Skeletal muscle tissue (tissue), 4 donors: ENCODE data around the gene GCDH. TPM values are rescaled to one million over a fixed set of nuclear protein-coding genes. Genes with fewer than 3 reads are reported as not detected.

Experiments
- H3K27ac ChIP-seq: one replicate; pipeline ENCODE4 v1.7.0; 2013; ENCODE audit warnings: mild to moderate bottlenecking, low read depth, low read length, inconsistent platforms
- H3K27me3 ChIP-seq, 3 donors: one replicate each; pipeline ENCODE4 v1.7.0; 2013; ENCODE audit warnings: low read length in 3 of 3; ENCODE audit not compliant: control insufficient read depth in 3 of 3, insufficient read depth in 3 of 3
- H3K36me3 ChIP-seq, 3 donors: one replicate each; pipeline ENCODE4 v1.7.0; 2013; ENCODE audit warnings: low read length in 3 of 3; ENCODE audit not compliant: control insufficient read depth in 3 of 3, insufficient read depth in 3 of 3
- H3K4me1 ChIP-seq, 3 donors: one replicate each; pipeline ENCODE4 v1.7.0; 2013; ENCODE audit warnings: low read length in 3 of 3, mild to moderate bottlenecking in 3 of 3; ENCODE audit not compliant: control insufficient read depth in 3 of 3, insufficient read depth in 3 of 3
- H3K4me3 ChIP-seq, 3 donors: one replicate each; pipeline ENCODE4 v1.7.0; 2013; ENCODE audit warnings: low read length in 3 of 3
- H3K9ac ChIP-seq, 3 donors: one replicate each; pipeline ENCODE4 v1.7.0; 2013; ENCODE audit warnings: low read length in 3 of 3, mild to moderate bottlenecking in 3 of 3, moderate library complexity in 2 of 3, low read depth in 1 of 3
- H3K9me3 ChIP-seq, 3 donors: one replicate each; pipeline ENCODE4 v1.7.0; 2013; ENCODE audit warnings: low read length in 3 of 3; ENCODE audit not compliant: control insufficient read depth in 3 of 3
- total RNA-seq: library from RNA; depleted of rRNA; stranded (reverse); fragments of >200 nt; gene quantifications from one replicate; pipeline ENCODE4 v1.2.3, GENCODE V29; 2014
- donor health status: Osteomylitis.

The GCDH gene
- total RNA-seq, 1 donor from 2014 or later, result 39.7 TPM

- no peaks in the 10 kb centered on the region for H3K9me3 ChIP-seq
- peaks cover 11 to 20% (median 13%) of the 10 kb centered on the region in 3 donors for H3K27me3 ChIP-seq
- no peak overlapping the region for H3K27ac ChIP-seq
- H3K4me1 ChIP-seq, result peaks cover 0 to 11% (median 7%) of the 10 kb centered on the region in 3 donors
- H3K36me3 ChIP-seq, result peaks cover 7 to 10% (median 7%) of the 10 kb centered on the region in 3 donors
- H3K9ac ChIP-seq, result no peak overlapping the region
- no peak overlapping the region for H3K4me3 ChIP-seq
These were observed 18.7 kb upstream of the GCDH start for GRCh38 chr19:12872255-12872654.

- Histone ChIP-seq H3K27me3 (peaks cover 5 to 13% (median 7%) of the 10 kb centered on the region in 3 donors), H3K4me1 (peaks cover 0 to 9% (median 7%) of the 10 kb centered on the region in 3 donors), H3K9ac (peak overlapping the region in 1 of 3 donors; percentile 25), H3K36me3 (peaks cover 11 to 14% (median 12%) of the 10 kb centered on the region in 3 donors), H3K27ac (no peak overlapping the region), H3K4me3 (peak overlapping the region in 2 of 3 donors; percentile 5 to 49), H3K9me3 (no peaks in the 10 kb centered on the region)
These were observed 17.7 kb upstream of the GCDH start for GRCh38 chr19:12872941-12873890.

DNA sequence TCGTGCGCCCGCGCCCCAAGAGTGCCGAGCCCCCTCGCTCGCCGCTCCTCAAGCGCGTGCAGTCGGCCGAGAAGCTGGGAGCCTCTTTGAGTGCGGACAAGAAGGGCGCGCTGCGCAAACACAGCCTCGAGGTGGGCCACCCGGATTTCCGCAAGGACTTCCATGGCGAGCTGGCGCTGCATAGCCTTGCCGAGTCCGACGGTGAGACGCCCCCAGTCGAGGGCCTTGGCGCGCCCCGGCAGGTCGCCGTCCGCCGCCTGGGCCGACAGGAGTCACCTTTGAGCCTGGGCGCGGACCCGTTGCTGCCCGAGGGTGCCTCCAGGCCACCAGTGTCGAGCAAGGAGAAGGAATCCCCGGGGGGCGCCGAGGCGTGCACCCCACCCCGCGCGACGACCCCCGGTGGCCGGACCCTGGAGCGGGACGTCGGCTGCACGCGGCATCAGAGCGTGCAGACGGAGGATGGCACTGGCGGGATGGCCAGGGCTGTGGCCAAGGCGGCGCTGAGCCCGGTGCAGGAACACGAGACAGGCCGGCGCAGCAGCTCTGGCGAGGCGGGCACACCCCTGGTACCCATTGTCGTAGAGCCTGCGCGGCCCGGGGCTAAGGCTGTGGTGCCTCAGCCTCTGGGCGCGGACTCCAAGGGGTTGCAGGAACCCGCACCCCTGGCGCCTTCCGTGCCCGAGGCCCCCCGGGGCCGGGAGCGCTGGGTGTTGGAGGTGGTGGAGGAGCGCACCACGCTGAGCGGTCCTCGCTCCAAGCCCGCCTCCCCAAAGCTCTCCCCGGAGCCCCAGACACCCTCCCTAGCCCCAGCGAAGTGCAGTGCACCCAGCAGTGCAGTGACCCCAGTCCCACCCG, 16.8 kb upstream of the GCDH start:
- H3K36me3 ChIP-seq, result peaks cover 15 to 18% (median 16%) of the 10 kb centered on the region in 3 donors
- peaks cover 0 to 9% (median 7%) of the 10 kb centered on the region in 3 donors for H3K4me1 ChIP-seq
- H3K27me3 ChIP-seq, result peaks cover 0 to 4% (median under 1%) of the 10 kb centered on the region in 3 donors
- no peak overlapping the region for H3K9ac ChIP-seq
- no peaks in the 10 kb centered on the region for H3K9me3 ChIP-seq
- H3K4me3 ChIP-seq, result no peak overlapping the region
- H3K27ac ChIP-seq, result no peak overlapping the region

GRCh38 chr19:12875086-12875485, 15.9 kb upstream of the GCDH start:
- H3K4me3 ChIP-seq, result no peak overlapping the region
- H3K36me3 ChIP-seq, result peaks cover 15 to 18% (median 16%) of the 10 kb centered on the region in 3 donors
- no peaks in the 10 kb centered on the region for H3K9me3 ChIP-seq
- H3K4me1 ChIP-seq, result peaks cover 0 to 9% (median 7%) of the 10 kb centered on the region in 3 donors
- H3K27me3 ChIP-seq, result peaks cover 0 to 3% (median 0%) of the 10 kb centered on the region in 3 donors
- H3K27ac ChIP-seq, result no peak overlapping the region
- no peak overlapping the region for H3K9ac ChIP-seq

DNA sequence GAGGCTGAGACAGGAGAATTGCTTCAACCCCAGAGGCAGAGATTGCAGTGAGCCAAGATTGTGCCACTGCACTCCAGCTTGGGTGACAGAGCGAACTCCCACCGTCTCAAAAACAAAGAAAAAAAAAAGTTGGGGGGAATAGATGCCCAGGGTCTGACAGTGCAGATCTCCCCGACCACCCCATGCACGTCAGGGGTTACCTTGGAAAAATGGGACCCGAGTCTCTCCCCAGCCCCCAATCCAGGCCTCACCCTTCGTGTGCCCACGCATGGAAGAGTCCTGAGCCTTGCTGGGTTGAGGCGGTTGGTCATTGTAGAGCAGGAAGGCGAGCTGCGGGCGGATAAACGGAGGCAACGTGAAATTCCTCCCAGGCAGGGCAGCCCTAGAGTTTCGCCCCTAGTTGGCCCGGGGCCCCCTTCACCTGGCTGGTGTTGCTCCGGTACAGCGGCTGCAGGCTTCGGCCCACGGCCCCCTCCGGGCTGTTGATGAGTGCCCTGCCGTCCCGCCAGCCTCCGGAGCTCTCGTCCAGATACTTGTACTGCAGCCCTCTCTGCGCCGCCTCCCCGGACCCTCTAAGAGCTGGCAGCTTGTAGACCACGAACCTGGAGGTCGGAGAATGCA, 10.3 kb upstream of the GCDH start:
- Histone ChIP-seq H3K27me3 (peaks cover 16 to 20% (median 20%) of the 10 kb centered on the region in 3 donors), H3K4me3 (peak overlapping the region; percentile 81 to 88 (median 83)), H3K9ac (peak overlapping the region; percentile 89 to 93 (median 92)), H3K27ac (peak overlapping the region; percentile 87), H3K4me1 (peaks cover 13 to 16% (median 16%) of the 10 kb centered on the region in 3 donors), H3K36me3 (peaks cover 11 to 14% (median 11%) of the 10 kb centered on the region in 3 donors), H3K9me3 (peaks cover 0 to 8% (median 6%) of the 10 kb centered on the region in 3 donors)

- Histone ChIP-seq H3K27ac (peak within 1 kb of the TSS; percentile 87), H3K4me3 (peak within 1 kb of the TSS; percentile 81 to 88 (median 83)), H3K36me3 (peaks cover 8 to 10% (median 8%) of the 10 kb centered on the region in 3 donors), H3K9me3 (peaks cover 0 to 8% (median 6%) of the 10 kb centered on the region in 3 donors), H3K27me3 (peaks cover 21 to 26% (median 24%) of the 10 kb centered on the region in 3 donors), H3K9ac (peak within 1 kb of the TSS; percentile 89 to 93 (median 92)), H3K4me1 (peaks cover 13 to 20% (median 19%) of the 10 kb centered on the region in 3 donors)
These were observed 9.7 kb upstream of the GCDH start, which contains the start of gene DNASE2 for GRCh38 chr19:12881172-12881808. TSS of gene DNASE2 (minus strand) at chr19:12881449. CDS start at chr19:12881375, 74 bp downstream.

DNA sequence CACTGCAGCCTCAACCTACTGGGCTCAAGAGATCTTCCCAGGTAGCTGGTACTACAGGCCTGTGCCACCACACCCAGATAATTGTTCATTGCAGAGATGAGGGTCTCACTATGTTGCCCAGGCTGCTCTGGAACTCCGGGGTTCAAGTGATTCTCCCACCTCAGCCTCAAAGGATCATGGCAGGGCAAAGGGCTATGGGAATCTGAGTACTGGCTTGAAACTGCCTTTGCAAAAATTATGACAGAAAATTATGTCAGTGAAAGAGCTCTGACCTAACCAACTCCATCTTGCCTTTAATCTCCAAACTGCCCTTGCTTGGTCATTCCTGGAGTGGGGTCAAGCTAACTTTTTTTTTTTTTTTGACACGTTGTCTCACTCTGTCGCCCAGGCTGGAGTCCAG, 8.4 kb upstream of the GCDH start:
- no peak overlapping the region for H3K4me3 ChIP-seq
- H3K27me3 ChIP-seq, result peaks cover 21 to 28% (median 26%) of the 10 kb centered on the region in 3 donors
- peaks cover 13 to 20% (median 19%) of the 10 kb centered on the region in 3 donors for H3K4me1 ChIP-seq
- peaks cover 8 to 10% (median 8%) of the 10 kb centered on the region in 3 donors for H3K36me3 ChIP-seq
- peak overlapping the region; percentile 5 for H3K27ac ChIP-seq
- H3K9me3 ChIP-seq, result peaks cover 0 to 8% (median 6%) of the 10 kb centered on the region in 3 donors
- no peak overlapping the region for H3K9ac ChIP-seq

GRCh38 chr19:12884202-12884601, 6.8 kb upstream of the GCDH start:
- Histone ChIP-seq H3K4me3 (peak overlapping the region in 1 of 3 donors; percentile 43), H3K36me3 (no peaks in the 10 kb centered on the region), H3K4me1 (peaks cover 13 to 20% (median 19%) of the 10 kb centered on the region in 3 donors), H3K9me3 (peaks cover 0 to 8% (median 6%) of the 10 kb centered on the region in 3 donors), H3K9ac (no peak overlapping the region), H3K27me3 (peaks cover 21 to 28% (median 26%) of the 10 kb centered on the region in 3 donors), H3K27ac (no peak overlapping the region)

GRCh38 chr19:12884627-12884925, 6.4 kb upstream of the GCDH start:
- Histone ChIP-seq H3K36me3 (no peaks in the 10 kb centered on the region), H3K9me3 (peaks cover 0 to 8% (median 6%) of the 10 kb centered on the region in 3 donors), H3K4me1 (peaks cover 13 to 20% (median 19%) of the 10 kb centered on the region in 3 donors), H3K4me3 (peak overlapping the region in 1 of 3 donors; percentile 56), H3K27ac (no peak overlapping the region), H3K27me3 (peaks cover 21 to 28% (median 26%) of the 10 kb centered on the region in 3 donors), H3K9ac (peak overlapping the region in 1 of 3 donors; percentile 16)
